Measurements from ENCODE around the gene ITGA8. TPM values are rescaled to one million over a fixed set of nuclear protein-coding genes. Genes with fewer than 3 reads are reported as not detected.
"Not testable (repeated sequence)": the region's sequence is repeated elsewhere in the genome, so short reads cannot be mapped to it uniquely, and the experiment has no call there.

The ITGA8 gene
- total RNA-seq, 2 experiments from 2014 or later = not detected

DNA sequence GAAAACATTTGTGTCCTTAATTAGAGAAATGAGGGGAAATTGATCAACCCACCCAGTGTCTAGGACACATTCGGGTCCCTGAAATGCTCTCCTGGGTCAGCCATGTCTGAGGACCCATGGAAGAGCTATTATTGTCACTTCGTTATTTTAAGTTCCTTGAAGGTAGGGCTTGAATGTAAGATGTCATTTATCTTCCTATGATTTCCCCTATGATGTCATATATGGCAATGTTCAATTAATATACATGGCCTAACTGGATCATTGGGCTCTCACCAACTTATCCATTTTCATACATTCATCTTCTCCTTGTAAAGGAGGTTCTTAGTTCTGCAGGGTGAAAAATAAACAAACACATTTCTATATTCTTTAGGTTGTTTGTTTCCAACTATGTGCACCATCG lies 235.6 kb downstream of the ITGA8 start:
- ChIA-PET POLR2A (no interaction called here), CTCF (interaction anchor here (0.9 kb wide), 1 partner anchor 45 kb away, joined by 3 read pairs; no protein-coding TSS in a partner anchor)
- Mint-ChIP-seq H3K4me1 (no peaks in the 10 kb centered on the region), H3K36me3 (ENCODE audit: low read depth) (no peaks in the 10 kb centered on the region), H3K9me3 (no peaks in the 10 kb centered on the region), H3K27ac (no peak overlapping the region), H3K27me3 (peaks cover 6% of the 10 kb centered on the region), H3K4me3 (no peak overlapping the region)
- DNase-seq = no peak

DNA sequence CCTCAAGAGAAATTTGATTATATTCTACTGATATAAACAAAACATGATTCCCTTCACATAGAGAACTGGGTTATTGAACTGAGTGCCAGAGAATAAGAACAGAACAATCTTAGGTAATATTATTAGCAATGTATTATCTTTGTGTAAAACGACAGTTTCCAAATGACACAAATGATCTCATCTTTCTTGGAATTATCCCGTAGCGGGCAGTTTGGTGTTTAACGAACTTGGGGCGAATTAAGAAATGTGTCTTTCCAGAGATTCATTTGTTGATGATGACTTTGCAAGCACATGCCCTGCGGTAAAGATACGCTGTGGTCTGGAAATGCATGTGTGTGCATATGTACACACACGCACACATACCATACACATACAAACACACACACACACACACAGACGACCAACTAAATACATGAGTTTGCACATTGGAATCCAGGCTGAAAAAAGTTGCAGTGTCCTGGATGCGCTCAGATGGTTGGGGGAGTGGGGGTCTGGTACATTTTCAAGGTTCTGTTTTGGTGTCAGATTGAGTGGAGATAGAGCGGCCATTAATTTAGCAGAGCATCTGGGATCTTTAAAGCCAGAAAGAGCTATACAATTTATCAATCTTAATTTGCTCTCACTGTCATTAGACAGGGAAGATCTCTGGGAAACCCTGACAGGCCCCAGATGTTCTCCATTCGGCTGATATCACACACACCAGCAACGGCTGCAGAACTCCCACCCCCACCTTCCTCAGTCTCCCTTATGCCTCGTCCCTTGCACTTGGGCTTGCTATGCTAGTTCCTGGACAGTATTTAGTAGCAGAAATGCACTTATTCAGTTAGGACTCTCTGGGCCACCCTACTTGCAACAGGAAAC lies 236.3 kb downstream of the ITGA8 start:
- ChIA-PET POLR2A (no interaction called here), CTCF (interaction anchor here (0.7 kb wide), 1 partner anchor 314 kb away, joined by 3 read pairs; no protein-coding TSS in a partner anchor)
- Mint-ChIP-seq H3K27me3 (peaks cover 6% of the 10 kb centered on the region), H3K9me3 (no peaks in the 10 kb centered on the region), H3K4me3 (no peak overlapping the region), H3K27ac (no peak overlapping the region), H3K4me1 (no peaks in the 10 kb centered on the region), H3K36me3 (ENCODE audit: low read depth) (no peaks in the 10 kb centered on the region)
- no peak for DNase-seq

DNA sequence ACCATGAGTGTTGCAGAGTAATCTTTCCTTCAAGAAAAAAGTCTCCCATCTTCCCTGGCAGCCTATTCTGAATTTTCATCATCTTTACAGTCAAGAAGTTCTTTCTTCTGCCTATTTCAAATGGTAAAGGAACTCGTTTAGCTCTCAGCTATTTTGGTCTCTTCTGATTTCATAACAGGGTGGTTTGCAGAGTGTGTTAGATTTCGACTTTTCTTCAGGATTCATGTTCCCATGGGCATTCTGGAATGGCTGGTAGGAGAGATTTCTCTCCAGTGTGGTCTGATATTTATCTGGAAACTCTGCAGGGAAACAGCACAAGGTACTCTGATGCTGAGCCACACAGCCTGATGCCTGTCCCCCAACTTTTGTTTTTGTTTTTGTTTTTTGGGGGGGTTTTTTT lies 237.6 kb downstream of the ITGA8 start:
- no peak for DNase-seq
- no peaks in the 10 kb centered on the region for H3K4me1 Mint-ChIP-seq
- no peaks in the 10 kb centered on the region for H3K9me3 Mint-ChIP-seq
- no peaks in the 10 kb centered on the region for H3K36me3 Mint-ChIP-seq (ENCODE audit: low read depth)
- H3K27ac Mint-ChIP-seq = no peak overlapping the region
- peaks cover 11% of the 10 kb centered on the region for H3K27me3 Mint-ChIP-seq
- CTCF ChIA-PET = no interaction called here
- POLR2A ChIA-PET = no interaction called here
- no peak overlapping the region for H3K4me3 Mint-ChIP-seq

DNA sequence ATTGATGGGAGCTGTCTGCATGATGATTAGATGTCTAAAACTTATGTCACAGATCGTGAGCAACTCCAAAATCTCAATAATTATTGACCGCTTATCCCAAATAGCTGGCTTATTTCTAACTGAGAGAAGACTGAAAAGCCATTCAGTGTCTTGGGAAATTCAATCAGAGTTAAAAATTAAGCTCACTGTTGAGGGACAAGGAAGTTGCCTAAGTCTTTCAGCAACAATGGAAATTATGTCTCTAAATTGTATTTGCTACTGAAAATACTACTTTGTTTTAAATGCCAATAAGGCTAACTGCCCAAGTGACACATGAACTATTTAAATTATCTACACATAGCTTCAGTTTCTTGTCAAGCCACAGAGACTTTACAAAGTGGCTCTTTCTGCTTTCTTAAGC lies 240.8 kb downstream of the ITGA8 start:
- POLR2A ChIA-PET = no interaction called here
- Mint-ChIP-seq H3K27me3 (peaks cover 6% of the 10 kb centered on the region), H3K9me3 (no peaks in the 10 kb centered on the region), H3K4me3 (no peak overlapping the region), H3K27ac (no peak overlapping the region), H3K36me3 (ENCODE audit: low read depth) (no peaks in the 10 kb centered on the region), H3K4me1 (no peaks in the 10 kb centered on the region)
- CTCF ChIA-PET = interaction anchor here (1.1 kb wide), 1 partner anchor 14 kb away, joined by 3 read pairs; no protein-coding TSS in a partner anchor
- no peak for DNase-seq

DNA sequence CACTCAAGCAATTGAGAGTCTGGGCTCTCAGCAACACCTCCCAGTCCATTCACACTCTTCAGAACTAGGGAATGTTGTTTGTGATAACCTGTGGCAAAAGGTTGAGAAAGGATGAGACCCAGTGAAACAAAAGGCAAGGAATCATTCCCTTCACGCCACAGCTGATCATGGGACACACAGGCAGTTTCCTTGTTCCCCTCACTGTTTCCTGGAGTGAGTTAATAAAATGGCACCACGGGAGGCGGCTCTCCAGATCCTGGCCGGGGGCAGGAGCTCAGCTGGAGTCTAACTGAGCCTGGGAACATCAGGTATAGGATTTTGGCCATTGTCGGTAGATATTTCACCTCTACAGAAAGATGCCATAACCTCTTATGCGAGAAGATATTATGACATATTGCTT lies 241.3 kb downstream of the ITGA8 start:
- POLR2A ChIA-PET = no interaction called here

DNA sequence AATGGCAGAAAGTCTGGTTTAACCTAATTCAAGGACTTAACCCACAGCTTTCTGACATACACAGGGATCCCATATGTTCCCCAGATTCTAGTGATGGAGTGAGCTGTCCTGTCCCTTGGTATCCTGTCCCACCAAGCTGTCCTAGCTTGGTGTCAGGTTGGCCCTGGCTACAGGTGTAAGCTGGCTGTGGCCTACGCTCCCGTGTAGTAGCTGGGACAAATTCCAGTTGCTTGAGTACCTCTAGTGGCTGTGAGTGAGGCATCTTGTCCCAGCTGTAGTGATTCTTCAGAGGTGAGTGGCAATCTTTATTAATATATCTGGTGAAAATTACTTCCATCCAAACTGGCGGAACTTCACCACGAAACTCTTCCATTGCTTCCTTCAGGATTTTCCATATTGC lies 243.4 kb downstream of the ITGA8 start:
- H3K9me3 Mint-ChIP-seq = no peaks in the 10 kb centered on the region
- H3K27me3 Mint-ChIP-seq = peaks cover 6% of the 10 kb centered on the region
- no peak overlapping the region for H3K27ac Mint-ChIP-seq
- no peak overlapping the region for H3K4me3 Mint-ChIP-seq
- POLR2A ChIA-PET = no interaction called here
- DNase-seq = no peak
- H3K4me1 Mint-ChIP-seq = no peaks in the 10 kb centered on the region
- CTCF ChIA-PET = no interaction called here
- H3K36me3 Mint-ChIP-seq (ENCODE audit: low read depth) = no peaks in the 10 kb centered on the region

More for the DNA sequence above, 241.3 kb downstream of the ITGA8 start:
- Mint-ChIP-seq H3K27ac (no peak overlapping the region), H3K4me3 (no peak overlapping the region), H3K9me3 (no peaks in the 10 kb centered on the region), H3K27me3 (peaks cover 6% of the 10 kb centered on the region), H3K36me3 (ENCODE audit: low read depth) (no peaks in the 10 kb centered on the region), H3K4me1 (no peaks in the 10 kb centered on the region)
- CTCF ChIA-PET = interaction anchor here (1.1 kb wide), 1 partner anchor 13 kb away, joined by 3 read pairs; no protein-coding TSS in a partner anchor
- no peak for DNase-seq

DNA sequence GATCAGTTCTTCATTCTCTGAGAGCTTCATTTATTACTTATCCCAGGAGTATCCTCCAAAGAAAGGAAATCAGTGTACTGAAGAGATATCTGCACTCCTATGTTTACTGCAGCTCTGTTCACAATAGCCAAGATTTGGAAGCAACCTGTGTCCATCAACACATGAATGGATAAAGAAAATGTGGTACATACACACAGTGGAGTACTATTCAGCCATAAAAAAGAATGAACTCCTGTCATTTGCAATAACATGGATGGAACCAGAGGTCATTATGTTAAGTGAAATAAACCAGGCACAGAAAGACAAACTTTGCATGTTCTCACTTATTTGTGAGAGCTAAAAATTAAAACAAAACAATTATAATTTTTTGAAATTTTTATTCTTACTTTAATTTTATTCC lies 244.3 kb downstream of the ITGA8 start:
- H3K4me1 Mint-ChIP-seq; CTCF ChIA-PET; H3K27ac Mint-ChIP-seq; H3K27me3 Mint-ChIP-seq; POLR2A ChIA-PET; H3K9me3 Mint-ChIP-seq; H3K36me3 Mint-ChIP-seq (ENCODE audit: low read depth); H3K4me3 Mint-ChIP-seq; DNase-seq: not testable (repeated sequence)

DNA sequence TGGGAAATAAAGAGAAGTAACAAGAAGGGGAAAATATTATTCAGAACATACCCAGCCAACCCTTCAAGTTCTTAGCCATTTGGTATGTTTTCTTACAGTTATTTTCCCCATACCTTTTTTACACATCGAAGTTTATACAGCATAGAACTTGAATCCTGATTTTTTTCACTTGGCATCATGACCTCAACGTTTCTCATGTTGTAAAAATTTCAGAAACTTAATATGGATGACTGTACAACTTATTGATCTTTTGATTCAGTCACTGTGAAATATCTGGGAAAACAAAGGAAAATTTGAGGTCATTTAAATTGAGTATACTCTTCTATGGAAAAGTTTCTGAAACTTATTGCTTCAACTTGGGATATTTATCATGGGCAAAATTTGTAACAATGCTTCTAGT lies 245.1 kb downstream of the ITGA8 start:
- DNase-seq = no peak
- CTCF ChIA-PET = no interaction called here
- peaks cover 6% of the 10 kb centered on the region for H3K27me3 Mint-ChIP-seq

DNA sequence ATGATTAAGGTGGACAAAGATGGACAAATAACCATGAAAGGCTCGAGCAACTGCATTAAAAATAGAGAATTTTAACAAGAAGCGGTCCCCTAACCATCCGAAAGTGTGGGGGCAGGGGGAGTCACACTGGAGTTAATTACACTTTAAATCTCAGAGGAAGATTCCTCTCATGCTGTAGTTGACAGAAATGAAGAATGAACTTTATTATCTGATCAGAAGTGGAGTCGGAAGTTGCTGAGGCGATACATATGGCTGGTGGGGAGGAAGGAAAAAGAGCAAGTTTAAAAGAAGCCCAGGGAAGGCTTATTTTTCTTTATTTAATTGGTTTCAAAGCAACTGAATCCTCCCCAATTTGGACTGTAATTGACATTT lies 246.3 kb downstream of the ITGA8 start:
- Mint-ChIP-seq H3K4me1 (no peaks in the 10 kb centered on the region), H3K27ac (no peak overlapping the region), H3K4me3 (no peak overlapping the region), H3K9me3 (no peaks in the 10 kb centered on the region), H3K36me3 (ENCODE audit: low read depth) (no peaks in the 10 kb centered on the region), H3K27me3 (peaks cover 8% of the 10 kb centered on the region)
- ChIA-PET CTCF (no interaction called here), POLR2A (no interaction called here)
- DNase-seq = no peak

More for the DNA sequence above, 245.1 kb downstream of the ITGA8 start:
- H3K4me1 Mint-ChIP-seq = no peaks in the 10 kb centered on the region
- H3K27ac Mint-ChIP-seq = no peak overlapping the region
- H3K4me3 Mint-ChIP-seq = no peak overlapping the region
- POLR2A ChIA-PET = no interaction called here
- no peaks in the 10 kb centered on the region for H3K36me3 Mint-ChIP-seq (ENCODE audit: low read depth)
- no peaks in the 10 kb centered on the region for H3K9me3 Mint-ChIP-seq

DNA sequence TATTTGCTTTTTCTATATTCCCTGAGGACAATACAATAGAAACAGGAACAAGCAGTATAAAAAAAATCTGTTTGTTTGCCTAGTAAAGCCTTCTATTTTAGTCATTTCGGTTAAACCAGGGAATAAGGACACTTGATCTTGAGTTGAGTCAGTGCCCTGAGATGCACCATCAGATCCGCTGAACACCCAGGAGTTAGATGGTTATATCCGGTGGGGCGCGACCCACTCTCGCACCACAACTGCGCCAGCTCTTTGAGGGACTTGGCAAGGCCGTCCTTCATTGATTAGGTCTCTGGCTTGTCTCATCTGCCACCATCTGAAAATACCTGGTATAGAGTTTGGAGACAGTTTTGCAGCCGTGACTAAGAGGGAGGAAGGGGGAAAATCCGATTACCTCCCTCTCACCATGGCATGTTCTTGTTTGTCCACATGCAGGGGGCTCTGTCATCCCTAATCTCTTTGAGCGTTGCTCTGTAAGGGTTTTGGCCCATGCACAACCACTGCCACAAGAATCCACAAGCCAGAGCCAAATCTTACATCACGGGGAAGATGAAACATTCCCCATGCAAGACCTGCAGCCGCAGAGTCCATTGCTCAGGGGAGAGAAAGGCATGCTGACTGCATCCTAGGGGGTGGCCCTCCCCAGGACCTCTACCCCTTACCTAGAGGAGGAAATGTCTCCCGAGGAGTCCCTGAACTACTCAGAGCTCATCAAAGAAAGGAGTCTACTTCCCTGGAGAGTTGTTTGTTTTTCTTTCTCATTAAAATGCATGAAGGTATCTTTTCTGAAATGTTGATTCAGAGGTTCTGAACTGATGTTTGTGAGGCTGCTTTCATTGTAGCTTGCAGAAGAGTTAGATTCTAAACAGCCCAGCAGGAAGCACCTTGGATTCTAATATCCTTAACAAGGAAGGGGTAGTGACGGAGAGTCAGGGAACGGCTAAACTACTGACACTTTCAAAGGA lies 247.0 kb downstream of the ITGA8 start:
- ChIA-PET POLR2A (no interaction called here), CTCF (no interaction called here)
- no peaks in the 10 kb centered on the region for H3K9me3 Mint-ChIP-seq
- H3K4me3 Mint-ChIP-seq = no peak overlapping the region
- no peak for DNase-seq
- H3K27ac Mint-ChIP-seq = no peak overlapping the region
- H3K27me3 Mint-ChIP-seq = peaks cover 8% of the 10 kb centered on the region
- H3K36me3 Mint-ChIP-seq (ENCODE audit: low read depth) = no peaks in the 10 kb centered on the region
- H3K4me1 Mint-ChIP-seq = no peaks in the 10 kb centered on the region

DNA sequence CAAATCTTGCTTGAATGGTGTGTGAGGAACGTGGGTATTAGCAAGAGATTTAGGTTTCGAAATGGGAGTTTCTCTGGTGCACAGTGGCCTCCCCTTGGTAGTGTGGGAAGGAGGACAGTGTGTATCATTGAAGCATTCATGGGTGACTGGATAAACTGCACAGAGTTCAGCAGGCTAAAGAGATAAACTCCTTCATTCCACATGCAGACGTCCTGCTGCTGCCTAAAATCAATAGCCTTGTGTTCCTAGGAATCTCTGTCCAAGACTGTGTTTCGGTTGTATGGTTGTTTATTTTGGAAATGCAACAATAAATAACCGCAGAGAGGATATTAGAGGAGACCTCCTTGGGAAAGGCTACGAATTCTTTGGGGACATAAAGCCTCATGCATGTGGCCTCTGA lies 247.7 kb downstream of the ITGA8 start:
- Mint-ChIP-seq H3K27me3 (peaks cover 3% of the 10 kb centered on the region), H3K9me3 (no peaks in the 10 kb centered on the region), H3K27ac (no peak overlapping the region), H3K36me3 (ENCODE audit: low read depth) (no peaks in the 10 kb centered on the region), H3K4me3 (no peak overlapping the region), H3K4me1 (no peaks in the 10 kb centered on the region)
- CTCF ChIA-PET = no interaction called here
- DNase-seq = no peak
- POLR2A ChIA-PET = no interaction called here

DNA sequence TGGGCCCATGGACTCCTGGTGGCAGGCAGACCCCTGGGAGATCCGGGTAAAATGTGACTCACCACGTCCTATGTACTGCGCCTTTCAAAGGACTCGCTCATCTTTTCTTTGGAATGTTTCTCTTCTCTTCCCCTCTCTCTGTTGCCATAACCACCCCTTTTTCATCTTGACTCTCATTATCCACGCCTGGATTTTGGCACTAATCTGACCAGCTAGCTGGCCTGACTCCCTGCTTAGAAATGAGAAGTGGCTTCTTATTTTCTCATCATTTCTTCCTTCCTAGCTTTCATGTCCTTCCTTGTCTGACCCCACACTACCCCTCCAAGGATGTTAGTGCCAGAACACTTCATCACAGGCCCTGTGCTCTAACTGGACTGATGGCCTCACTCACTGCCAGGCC lies 250.6 kb downstream of the ITGA8 start:
- Mint-ChIP-seq H3K4me1 (no peaks in the 10 kb centered on the region), H3K27me3 (peaks cover 5% of the 10 kb centered on the region), H3K36me3 (ENCODE audit: low read depth) (no peaks in the 10 kb centered on the region), H3K4me3 (no peak overlapping the region), H3K9me3 (no peaks in the 10 kb centered on the region), H3K27ac (no peak overlapping the region)
- ChIA-PET CTCF (interaction anchor here (0.5 kb wide), 1 partner anchor 504 kb away, joined by 3 read pairs; no protein-coding TSS in a partner anchor), POLR2A (no interaction called here)
- no peak for DNase-seq

DNA sequence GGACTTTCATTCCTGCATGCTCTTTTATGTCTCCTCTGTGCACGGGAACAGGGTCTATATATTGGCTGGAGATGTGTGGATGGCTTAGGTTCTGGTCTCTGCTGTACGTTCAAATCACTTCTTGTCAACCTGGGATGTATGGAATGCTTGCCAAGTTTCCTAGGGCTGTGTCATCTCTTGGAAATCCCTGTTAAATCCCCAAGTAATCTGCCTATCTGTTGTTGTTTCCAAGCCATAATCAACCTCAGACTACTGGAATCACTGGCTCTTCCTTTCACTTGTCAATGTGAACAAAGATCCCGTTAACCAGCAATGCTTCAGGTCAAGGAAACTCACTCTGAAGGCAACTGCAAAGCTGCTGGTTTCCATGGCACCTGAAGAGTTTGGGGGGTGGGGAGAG lies 255.3 kb downstream of the ITGA8 start:
- DNase-seq = no peak

More for the DNA sequence above, 255.3 kb downstream of the ITGA8 start:
- Mint-ChIP-seq H3K9me3 (no peaks in the 10 kb centered on the region), H3K27ac (no peak overlapping the region), H3K36me3 (ENCODE audit: low read depth) (no peaks in the 10 kb centered on the region), H3K4me1 (no peaks in the 10 kb centered on the region), H3K27me3 (peaks cover 17% of the 10 kb centered on the region), H3K4me3 (no peak overlapping the region)
- ChIA-PET CTCF (interaction anchor here (1.0 kb wide), 1 partner anchor 15 kb away, joined by 3 read pairs; no protein-coding TSS in a partner anchor), POLR2A (no interaction called here)
